B cell (primary cell): Measurements from ENCODE around the gene MXRA8.

ENCODE experiments used
- CTCF ChIP-seq: fragments of 200-600 bp; IDR thresholded peaks from one replicate; pipeline ENCODE4 v1.8.0; 2022; ENCODE audit warnings: antibody characterized with exemption, mild to moderate bottlenecking
- EZH2 ChIP-seq: IDR thresholded peaks from 2 replicates; pipeline ENCODE4 v1.6.1; 2012; ENCODE audit warnings: borderline replicate concordance, low read depth, mild to moderate bottlenecking, moderate library complexity, low read length; ENCODE audit not compliant: insufficient read depth, poor library complexity, severe bottlenecking

GRCh38 chr1:1365875-1366698, 7.7 kb upstream of the MXRA8 start:
- TF ChIP-seq EZH2, result no peak
- no peak for TF ChIP-seq CTCF
